Measurements from ENCODE around the gene IL25. TPM values are rescaled to one million over a fixed set of nuclear protein-coding genes. Genes with fewer than 3 reads are reported as not detected.

Gene IL25
- total RNA-seq, 1 donor from 2014 or later: not detected

- intact Hi-C loops (cut with DNase I): no loop called here
- H3K4me3 ChIP-seq: no peak overlapping the region
These were observed 744 bp upstream of the IL25 start for GRCh38 chr14:23371865-23372264.

GRCh38 chr14:23373041-23373440 lies 432 bp downstream of the IL25 start:
- intact Hi-C loops (cut with DNase I): no loop called here
- Histone ChIP-seq H3K36me3 (no peaks in the 10 kb centered on the region), H3K27me3 (no peaks in the 10 kb centered on the region), H3K4me1 (no peaks in the 10 kb centered on the region), H3K27ac (no peak overlapping the region), H3K4me3 (no peak overlapping the region), H3K9me3 (no peaks in the 10 kb centered on the region)
- no peak for TF ChIP-seq CTCF (IDR thresholded peaks at IDR 0.05)
- no peak for DNase-seq (ENCODE audit: low spot score in 2 of 2)

More at GRCh38 chr14:23371865-23372264, 744 bp upstream of the IL25 start:
- Histone ChIP-seq H3K36me3 (no peaks in the 10 kb centered on the region), H3K4me1 (no peaks in the 10 kb centered on the region), H3K9me3 (no peaks in the 10 kb centered on the region), H3K27me3 (no peaks in the 10 kb centered on the region), H3K27ac (no peak overlapping the region)
- no peak for DNase-seq (ENCODE audit: low spot score in 2 of 2)
- no peak for TF ChIP-seq CTCF (IDR thresholded peaks at IDR 0.05)

- Histone ChIP-seq H3K27me3 (no peaks in the 10 kb centered on the region), H3K36me3 (no peaks in the 10 kb centered on the region), H3K27ac (no peak overlapping the region), H3K4me1 (no peaks in the 10 kb centered on the region), H3K9me3 (no peaks in the 10 kb centered on the region), H3K4me3 (no peak overlapping the region)
- DNase-seq (ENCODE audit: low spot score in 2 of 2): no peak
- no peak for TF ChIP-seq CTCF (IDR thresholded peaks at IDR 0.05)
- intact Hi-C loops (cut with DNase I): no loop called here
These were observed 3.1 kb downstream of the IL25 start for GRCh38 chr14:23375527-23376251.

GRCh38 chr14:23376482-23377197 lies 4.0 kb downstream of the IL25 start, which contains the start of gene CMTM5:
TSS of gene CMTM5 (plus strand) at chr14:23377046. CDS start at chr14:23377252, 206 bp downstream.
- peak within 1 kb of the TSS; percentile 26 to 62 for H3K27ac ChIP-seq
- H3K4me1 ChIP-seq: no peaks in the 10 kb centered on the region
- intact Hi-C loops (cut with DNase I): no loop called here
- no peak for TF ChIP-seq CTCF (IDR thresholded peaks at IDR 0.05)
- no peaks in the 10 kb centered on the region for H3K9me3 ChIP-seq
- DNase-seq (ENCODE audit: low spot score in 2 of 2): no peak
- no peaks in the 10 kb centered on the region for H3K36me3 ChIP-seq
- peak within 1 kb of the TSS in 1 of 2 donors; percentile 55 for H3K4me3 ChIP-seq
- no peaks in the 10 kb centered on the region for H3K27me3 ChIP-seq

- DNase-seq (ENCODE audit: low spot score in 2 of 2): no peak
- Histone ChIP-seq H3K36me3 (no peaks in the 10 kb centered on the region), H3K4me3 (peak overlapping the region in 1 of 2 donors; percentile 55), H3K27me3 (no peaks in the 10 kb centered on the region), H3K4me1 (no peaks in the 10 kb centered on the region), H3K9me3 (no peaks in the 10 kb centered on the region), H3K27ac (peak overlapping the region; percentile 26 to 62)
- intact Hi-C loops (cut with DNase I): no loop called here
- no peak for TF ChIP-seq CTCF (IDR thresholded peaks at IDR 0.05)
These were observed 4.6 kb downstream of the IL25 start for GRCh38 chr14:23377198-23377550.
